Subcutaneous adipose tissue (tissue), 4 donors: Measurements from ENCODE around the gene CDK15. TPM values are rescaled to one million over a fixed set of nuclear protein-coding genes. Genes with fewer than 3 reads are reported as not detected.

Source experiments
- total RNA-seq, 4 donors: library from RNA; depleted of rRNA; stranded (reverse); fragments of >200 nt; gene quantifications; one replicate each; pipeline ENCODE4 v1.1.0, GENCODE V29; 2016
- TF ChIP-seq, protein P1 (sequence below): fragments of 450-650 bp; IDR thresholded peaks from one replicate; pipeline ENCODE4 v1.5.1; 2016; ENCODE audit warnings: low read depth, mild to moderate bottlenecking, control low read depth, antibody characterized with exemption, moderate library complexity

CDK15 gene
- total RNA-seq, 4 donors from 2014 or later, result 0.57 to 6.5 (median 3.8) TPM

DNA sequence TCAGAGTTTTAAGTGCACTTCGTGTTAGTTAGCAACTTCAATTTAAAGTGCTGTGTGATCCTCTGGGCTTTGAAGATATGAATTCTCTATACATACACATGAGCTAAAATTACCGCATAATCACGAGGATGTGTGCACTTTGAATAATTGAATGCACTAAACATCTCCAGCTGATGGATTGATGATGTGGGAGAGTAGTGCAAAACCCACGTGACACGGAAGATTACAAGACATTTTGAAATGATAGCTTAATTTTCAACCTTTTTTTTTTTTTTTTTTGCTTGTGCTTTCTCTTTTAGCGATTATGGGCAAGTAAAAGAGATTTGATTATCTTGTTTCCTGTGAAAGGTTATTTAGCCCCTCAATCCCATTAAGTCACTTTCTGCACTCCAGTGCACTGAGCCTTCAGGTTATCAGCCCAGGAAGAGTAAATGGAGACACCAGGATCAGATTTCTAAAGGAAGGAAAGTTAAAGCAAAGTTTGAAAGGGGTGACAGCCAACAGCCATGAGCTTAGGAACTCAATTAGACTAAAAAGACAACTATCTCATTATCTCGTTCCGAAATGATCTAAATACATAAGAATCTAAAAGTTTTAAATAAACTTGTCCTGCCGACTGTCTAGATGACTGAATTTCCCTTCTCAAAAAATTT is 81.6 kb downstream of the CDK15 start:
- TF ChIP-seq, protein P1, sequence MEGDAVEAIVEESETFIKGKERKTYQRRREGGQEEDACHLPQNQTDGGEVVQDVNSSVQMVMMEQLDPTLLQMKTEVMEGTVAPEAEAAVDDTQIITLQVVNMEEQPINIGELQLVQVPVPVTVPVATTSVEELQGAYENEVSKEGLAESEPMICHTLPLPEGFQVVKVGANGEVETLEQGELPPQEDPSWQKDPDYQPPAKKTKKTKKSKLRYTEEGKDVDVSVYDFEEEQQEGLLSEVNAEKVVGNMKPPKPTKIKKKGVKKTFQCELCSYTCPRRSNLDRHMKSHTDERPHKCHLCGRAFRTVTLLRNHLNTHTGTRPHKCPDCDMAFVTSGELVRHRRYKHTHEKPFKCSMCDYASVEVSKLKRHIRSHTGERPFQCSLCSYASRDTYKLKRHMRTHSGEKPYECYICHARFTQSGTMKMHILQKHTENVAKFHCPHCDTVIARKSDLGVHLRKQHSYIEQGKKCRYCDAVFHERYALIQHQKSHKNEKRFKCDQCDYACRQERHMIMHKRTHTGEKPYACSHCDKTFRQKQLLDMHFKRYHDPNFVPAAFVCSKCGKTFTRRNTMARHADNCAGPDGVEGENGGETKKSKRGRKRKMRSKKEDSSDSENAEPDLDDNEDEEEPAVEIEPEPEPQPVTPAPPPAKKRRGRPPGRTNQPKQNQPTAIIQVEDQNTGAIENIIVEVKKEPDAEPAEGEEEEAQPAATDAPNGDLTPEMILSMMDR, result no peak

DNA sequence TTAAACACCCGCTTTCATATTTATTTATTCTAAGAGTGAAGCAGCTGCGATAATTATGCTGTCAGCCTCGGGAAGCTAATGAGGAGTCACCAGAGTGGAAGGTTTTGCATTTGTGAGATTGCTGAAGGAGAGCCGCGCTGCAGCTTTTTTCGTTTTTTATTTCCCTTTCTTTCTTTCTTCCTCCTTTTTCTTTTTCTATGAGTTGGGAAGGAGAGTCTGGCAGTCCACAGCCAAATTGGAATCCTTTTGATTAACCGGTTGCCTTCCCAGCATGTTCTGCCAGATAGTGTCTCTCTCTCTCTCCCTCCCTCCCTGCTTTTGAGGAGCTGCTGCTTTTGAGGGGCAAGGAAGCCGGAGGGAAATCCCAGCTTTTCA is 82.1 kb downstream of the CDK15 start:
- TF ChIP-seq, protein P1, result no peak

DNA sequence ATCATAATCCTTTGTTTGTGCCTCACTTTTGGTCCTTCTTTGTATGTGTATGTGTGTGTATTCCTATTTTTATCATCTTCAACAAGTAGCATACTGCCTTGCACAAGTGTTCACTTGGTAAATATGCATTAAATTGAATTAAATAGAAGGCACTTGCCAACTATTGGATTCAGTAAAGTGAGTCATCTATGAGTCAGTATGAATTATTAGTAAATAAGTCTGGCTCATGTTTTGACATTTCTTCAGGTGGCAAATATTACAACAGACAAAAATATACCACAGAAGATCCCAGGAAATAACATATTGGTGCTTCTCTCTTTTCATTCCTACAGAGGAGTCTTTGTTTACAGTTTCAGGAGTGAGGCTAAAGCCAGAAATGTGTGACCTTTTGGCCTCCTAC is 84.1 kb downstream of the CDK15 start:
- TF ChIP-seq, protein P1, result no peak

DNA sequence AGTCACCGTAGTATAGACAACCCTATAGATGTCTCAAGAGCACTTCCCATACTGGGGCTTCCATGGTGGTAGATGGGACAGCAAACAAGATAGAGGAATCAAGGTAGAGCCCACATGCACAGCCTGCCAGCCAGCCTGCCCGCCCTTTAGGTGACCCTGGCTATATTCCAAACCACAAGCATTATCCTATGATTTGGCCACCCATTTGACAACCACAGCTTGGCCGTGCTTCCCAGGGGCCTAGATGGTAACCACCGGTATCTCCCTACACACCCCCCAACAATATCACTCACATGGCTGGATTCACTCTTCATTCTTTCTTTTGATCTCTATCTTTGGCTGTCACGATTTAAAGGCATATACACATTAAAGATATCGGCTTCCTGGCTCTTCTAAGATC is 85.3 kb downstream of the CDK15 start:
- TF ChIP-seq, protein P1, result no peak

DNA sequence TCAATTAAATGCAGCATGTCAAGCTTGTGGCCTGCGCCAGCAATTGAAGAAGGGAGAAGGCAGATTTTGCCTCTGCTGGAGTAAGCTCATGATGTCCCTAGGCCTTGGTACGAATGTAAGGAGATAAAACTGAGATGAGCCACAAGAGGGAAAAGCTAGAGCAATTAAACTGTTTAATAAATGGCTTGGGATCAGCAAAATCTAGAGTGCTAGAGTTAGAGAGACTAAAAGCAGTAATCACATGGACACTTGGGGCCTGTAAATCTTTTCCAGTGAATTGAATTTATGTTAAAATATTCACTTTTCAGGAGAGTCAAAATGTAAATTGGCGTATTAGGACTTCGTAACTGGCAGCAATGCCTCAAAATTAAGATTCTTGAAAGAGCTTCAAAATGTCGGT is 86.2 kb downstream of the CDK15 start:
- TF ChIP-seq, protein P1, result no peak

DNA sequence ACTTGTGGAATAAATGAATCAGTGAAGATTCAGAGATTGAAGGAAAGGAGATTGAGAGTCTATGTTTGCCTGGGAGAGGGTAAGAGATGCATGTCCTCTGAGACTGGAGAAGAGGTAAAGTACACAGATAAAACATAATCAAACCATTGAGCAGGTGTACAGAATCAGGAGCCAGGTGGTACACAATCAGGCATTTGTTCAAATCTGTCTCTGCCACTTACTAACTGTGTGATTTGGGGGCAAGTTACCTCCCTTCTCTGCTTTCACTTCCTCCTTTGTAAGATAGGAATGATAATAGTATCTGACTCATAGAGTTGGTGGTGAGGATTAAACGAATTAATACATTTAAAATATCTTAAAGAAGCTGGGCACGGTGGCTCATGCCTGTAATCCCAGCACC is 94.0 kb downstream of the CDK15 start:
- TF ChIP-seq, protein P1, result no peak

DNA sequence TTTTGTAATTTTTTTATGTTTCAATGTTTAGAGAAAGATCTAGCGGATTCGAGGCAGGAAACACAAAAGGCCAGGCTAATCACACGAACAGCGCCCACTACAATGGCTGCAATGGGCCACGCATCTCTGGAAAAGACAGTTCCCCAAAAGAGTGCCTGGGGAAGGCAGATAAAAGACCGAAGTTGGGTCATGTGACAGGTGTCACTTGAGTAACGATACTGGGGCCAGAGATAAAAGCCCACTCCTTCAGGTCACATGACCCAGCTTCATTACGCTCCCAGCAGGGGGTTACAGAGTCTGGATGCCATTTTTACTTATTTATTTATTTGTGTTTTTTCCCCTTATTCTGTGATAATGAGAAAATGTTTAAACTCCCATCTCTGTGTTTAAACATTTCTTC is 95.4 kb downstream of the CDK15 start:
- TF ChIP-seq, protein P1, result no peak
